ENCODE results near the gene PAIP2. TPM values are rescaled to one million over a fixed set of nuclear protein-coding genes. Genes with fewer than 3 reads are reported as not detected.
A peak's percentile ranks its signal among the peaks of the same experiment; 100 is the strongest.

Gene PAIP2
- total RNA-seq, 1 experiment from 2014 or later, result 81.2 TPM

GRCh38 chr5:139390639-139391569 is 49.2 kb downstream of the PAIP2 start:
- H3K4me3 Mint-ChIP-seq (ENCODE audit: low read depth, unreplicated experiment), result peak overlapping the region; percentile 81
- intact Hi-C loops (cut with micrococcal nuclease; ENCODE audit: unreplicated experiment), result loop anchor here (5.0 kb wide), 1 partner anchor 49 kb away; the partner anchor contains the start of gene PAIP2
- H3K27me3 Mint-ChIP-seq (ENCODE audit: unreplicated experiment), result no peaks in the 10 kb centered on the region

GRCh38 chr5:139391570-139392323 is 50.1 kb downstream of the PAIP2 start:
- Mint-ChIP-seq H3K4me1 (ENCODE audit: low read depth, unreplicated experiment) (peaks cover 16% of the 10 kb centered on the region), H3K4me3 (ENCODE audit: low read depth, unreplicated experiment) (peak overlapping the region; percentile 81), H3K9me3 (ENCODE audit: low read depth, unreplicated experiment) (no peaks in the 10 kb centered on the region), H3K27me3 (ENCODE audit: unreplicated experiment) (no peaks in the 10 kb centered on the region), H3K27ac (ENCODE audit: unreplicated experiment) (peak overlapping the region; percentile 84), H3K36me3 (ENCODE audit: insufficient read depth, unreplicated experiment) (peaks cover 22% of the 10 kb centered on the region)
- intact Hi-C loops (cut with micrococcal nuclease; ENCODE audit: unreplicated experiment), result loop anchor here (5.0 kb wide), 1 partner anchor 49 kb away; the partner anchor contains the start of gene PAIP2
- no TSS peak for BruUV-seq (replicated peaks)
- DNase-seq, result peak; percentile 35
- no peak for TF ChIP-seq CTCF (IDR thresholded peaks at IDR 0.05; ENCODE audit: unreplicated experiment)
- CTCF ChIA-PET, result interaction anchor here (0.6 to 1.0 kb wide), 3 partner anchors 49 to 645 kb away, joined by 3 to 4 read pairs (median 3); partner anchors contain the start of gene MATR3

More at GRCh38 chr5:139390639-139391569, 49.2 kb downstream of the PAIP2 start:
- TF ChIP-seq CTCF (IDR thresholded peaks at IDR 0.05; ENCODE audit: unreplicated experiment), result no peak
- H3K27ac Mint-ChIP-seq (ENCODE audit: unreplicated experiment), result peak overlapping the region; percentile 84
- CTCF ChIA-PET, result interaction anchor here (0.6 to 1.0 kb wide), 2 partner anchors 34 to 97 kb away, joined by 3 read pairs; partner anchors contain the start of gene MATR3
- peaks cover 16% of the 10 kb centered on the region for H3K4me1 Mint-ChIP-seq (ENCODE audit: low read depth, unreplicated experiment)
- DNase-seq, result no peak
- H3K9me3 Mint-ChIP-seq (ENCODE audit: low read depth, unreplicated experiment), result no peaks in the 10 kb centered on the region
- BruUV-seq (replicated peaks), result no TSS peak
- peaks cover 22% of the 10 kb centered on the region for H3K36me3 Mint-ChIP-seq (ENCODE audit: insufficient read depth, unreplicated experiment)

GRCh38 chr5:139392324-139392677 is 50.6 kb downstream of the PAIP2 start:
- CTCF ChIA-PET, result interaction anchor here (0.7 kb wide), 1 partner anchor 646 kb away, joined by 4 read pairs; no protein-coding TSS in a partner anchor
- BruUV-seq (replicated peaks), result no TSS peak
- H3K9me3 Mint-ChIP-seq (ENCODE audit: low read depth, unreplicated experiment), result no peaks in the 10 kb centered on the region
- no peak for TF ChIP-seq CTCF (IDR thresholded peaks at IDR 0.05; ENCODE audit: unreplicated experiment)
- H3K4me1 Mint-ChIP-seq (ENCODE audit: low read depth, unreplicated experiment), result peaks cover 16% of the 10 kb centered on the region
- peak overlapping the region; percentile 81 for H3K4me3 Mint-ChIP-seq (ENCODE audit: low read depth, unreplicated experiment)
- peaks cover 22% of the 10 kb centered on the region for H3K36me3 Mint-ChIP-seq (ENCODE audit: insufficient read depth, unreplicated experiment)
- H3K27me3 Mint-ChIP-seq (ENCODE audit: unreplicated experiment), result no peaks in the 10 kb centered on the region
- intact Hi-C loops (cut with micrococcal nuclease; ENCODE audit: unreplicated experiment), result loop anchor here (5.0 kb wide), 1 partner anchor 50 kb away; the partner anchor contains the start of gene PAIP2
- peak overlapping the region; percentile 84 for H3K27ac Mint-ChIP-seq (ENCODE audit: unreplicated experiment)
- DNase-seq, result no peak
